Measurements from ENCODE around the gene PBX2.
"Not testable (repeated sequence)": the region's sequence is repeated elsewhere in the genome, so short reads cannot be mapped to it uniquely, and the experiment has no call there.

PBX2 gene

GRCh38 chr6:32213649-32214048, 23.6 kb upstream of the PBX2 start:
- Histone ChIP-seq H3K9me3 (ENCODE audit: control insufficient read depth, insufficient read depth, low read length) (no peaks in the 10 kb centered on the region), H3K9ac (ENCODE audit: low read depth, low read length) (no peak overlapping the region), H3K4me1 (ENCODE audit: insufficient read depth, low read length) (no peaks in the 10 kb centered on the region), H3K36me3 (ENCODE audit: insufficient read depth, low read length) (no peaks in the 10 kb centered on the region)

- Histone ChIP-seq H3K9me3 (ENCODE audit: control insufficient read depth, insufficient read depth, low read length) (no peaks in the 10 kb centered on the region), H3K36me3 (ENCODE audit: insufficient read depth, low read length) (no peaks in the 10 kb centered on the region), H3K4me1 (ENCODE audit: insufficient read depth, low read length) (no peaks in the 10 kb centered on the region), H3K9ac (ENCODE audit: low read depth, low read length) (no peak overlapping the region)
Observed at GRCh38 chr6:32212076-32212760, 22.2 kb upstream of the PBX2 start.

- not testable (repeated sequence) for H3K4me1 ChIP-seq (ENCODE audit: insufficient read depth, low read length); H3K9me3 ChIP-seq (ENCODE audit: control insufficient read depth, insufficient read depth, low read length); H3K36me3 ChIP-seq (ENCODE audit: insufficient read depth, low read length); H3K9ac ChIP-seq (ENCODE audit: low read depth, low read length)
Observed at GRCh38 chr6:32211432-32211831, 21.4 kb upstream of the PBX2 start.

- H3K36me3 ChIP-seq (ENCODE audit: insufficient read depth, low read length), result no peaks in the 10 kb centered on the region
- H3K9me3 ChIP-seq (ENCODE audit: control insufficient read depth, insufficient read depth, low read length), result no peaks in the 10 kb centered on the region
- H3K4me1 ChIP-seq (ENCODE audit: insufficient read depth, low read length), result no peaks in the 10 kb centered on the region
- H3K9ac ChIP-seq (ENCODE audit: low read depth, low read length), result no peak overlapping the region
Observed at GRCh38 chr6:32210191-32210601, 20.2 kb upstream of the PBX2 start.

- H3K4me1 ChIP-seq (ENCODE audit: insufficient read depth, low read length), result no peaks in the 10 kb centered on the region
- H3K9ac ChIP-seq (ENCODE audit: low read depth, low read length), result no peak overlapping the region
- H3K9me3 ChIP-seq (ENCODE audit: control insufficient read depth, insufficient read depth, low read length), result no peaks in the 10 kb centered on the region
- H3K36me3 ChIP-seq (ENCODE audit: insufficient read depth, low read length), result no peaks in the 10 kb centered on the region
Observed at GRCh38 chr6:32208996-32209395, 19.0 kb upstream of the PBX2 start.

- H3K36me3 ChIP-seq (ENCODE audit: insufficient read depth, low read length), result no peaks in the 10 kb centered on the region
- H3K4me1 ChIP-seq (ENCODE audit: insufficient read depth, low read length), result no peaks in the 10 kb centered on the region
- no peaks in the 10 kb centered on the region for H3K9me3 ChIP-seq (ENCODE audit: control insufficient read depth, insufficient read depth, low read length)
- no peak overlapping the region for H3K9ac ChIP-seq (ENCODE audit: low read depth, low read length)
Observed at GRCh38 chr6:32204268-32204715, 14.3 kb upstream of the PBX2 start.

GRCh38 chr6:32203426-32204267, 13.6 kb upstream of the PBX2 start:
- no peaks in the 10 kb centered on the region for H3K9me3 ChIP-seq (ENCODE audit: control insufficient read depth, insufficient read depth, low read length)
- H3K9ac ChIP-seq (ENCODE audit: low read depth, low read length), result no peak overlapping the region
- H3K4me1 ChIP-seq (ENCODE audit: insufficient read depth, low read length), result no peaks in the 10 kb centered on the region
- H3K36me3 ChIP-seq (ENCODE audit: insufficient read depth, low read length), result no peaks in the 10 kb centered on the region

GRCh38 chr6:32202186-32202585, 12.2 kb upstream of the PBX2 start:
- Histone ChIP-seq H3K9me3 (ENCODE audit: control insufficient read depth, insufficient read depth, low read length) (no peaks in the 10 kb centered on the region), H3K4me1 (ENCODE audit: insufficient read depth, low read length) (no peaks in the 10 kb centered on the region), H3K9ac (ENCODE audit: low read depth, low read length) (no peak overlapping the region), H3K36me3 (ENCODE audit: insufficient read depth, low read length) (no peaks in the 10 kb centered on the region)

GRCh38 chr6:32200711-32201475, 10.9 kb upstream of the PBX2 start:
- H3K9me3 ChIP-seq (ENCODE audit: control insufficient read depth, insufficient read depth, low read length), result no peaks in the 10 kb centered on the region
- H3K36me3 ChIP-seq (ENCODE audit: insufficient read depth, low read length), result no peaks in the 10 kb centered on the region
- H3K9ac ChIP-seq (ENCODE audit: low read depth, low read length), result no peak overlapping the region
- H3K4me1 ChIP-seq (ENCODE audit: insufficient read depth, low read length), result no peaks in the 10 kb centered on the region

- no peaks in the 10 kb centered on the region for H3K9me3 ChIP-seq (ENCODE audit: control insufficient read depth, insufficient read depth, low read length)
- H3K36me3 ChIP-seq (ENCODE audit: insufficient read depth, low read length), result no peaks in the 10 kb centered on the region
- H3K9ac ChIP-seq (ENCODE audit: low read depth, low read length), result no peak overlapping the region
- peaks cover 10% of the 10 kb centered on the region; the same call in 1 of the 2 replicates for H3K4me1 ChIP-seq (ENCODE audit: insufficient read depth, low read length)
Observed at GRCh38 chr6:32198866-32199265, 8.9 kb upstream of the PBX2 start.

GRCh38 chr6:32198345-32198696, 8.3 kb upstream of the PBX2 start:
- no peak overlapping the region for H3K9ac ChIP-seq (ENCODE audit: low read depth, low read length)
- H3K36me3 ChIP-seq (ENCODE audit: insufficient read depth, low read length), result no peaks in the 10 kb centered on the region
- no peaks in the 10 kb centered on the region for H3K9me3 ChIP-seq (ENCODE audit: control insufficient read depth, insufficient read depth, low read length)
- peaks cover 12% of the 10 kb centered on the region; the same call in 1 of the 2 replicates for H3K4me1 ChIP-seq (ENCODE audit: insufficient read depth, low read length)

GRCh38 chr6:32196682-32197616, 6.9 kb upstream of the PBX2 start:
- Histone ChIP-seq H3K9ac (ENCODE audit: low read depth, low read length) (peak overlapping the region; percentile 68), H3K9me3 (ENCODE audit: control insufficient read depth, insufficient read depth, low read length) (no peaks in the 10 kb centered on the region), H3K36me3 (ENCODE audit: insufficient read depth, low read length) (no peaks in the 10 kb centered on the region), H3K4me1 (ENCODE audit: insufficient read depth, low read length) (peaks cover 15% of the 10 kb centered on the region)

- Histone ChIP-seq H3K9ac (ENCODE audit: low read depth, low read length) (peak overlapping the region; percentile 68), H3K9me3 (ENCODE audit: control insufficient read depth, insufficient read depth, low read length) (no peaks in the 10 kb centered on the region), H3K36me3 (ENCODE audit: insufficient read depth, low read length) (no peaks in the 10 kb centered on the region), H3K4me1 (ENCODE audit: insufficient read depth, low read length) (peaks cover 24% of the 10 kb centered on the region)
Observed at GRCh38 chr6:32195902-32196681, 6.1 kb upstream of the PBX2 start.
